Endothelial cell of umbilical vein (primary cell): ENCODE measurements around the gene PRKAG2. TPM values are rescaled to one million over a fixed set of nuclear protein-coding genes. Genes with fewer than 3 reads are reported as not detected.

Experiments used
- BruUV-seq: library from RNA; stranded (reverse); fragments of 400-500 nt; replicated peaks from 2 replicates; lab custom pipeline; 2021; lab: Mats Ljungman, UMichigan
- CTCF ChIA-PET: fragments of 300-600, 350-600 bp; sonication (Branson Sonifier 250); formaldehyde crosslinking; loops from one replicate; lab custom pipeline; 2021; ENCODE audit warnings: antibody characterized with exemption, inconsistent platforms; lab: Charles Lee
- POLR2A ChIA-PET: fragments of 300-600, 350-600 bp; sonication (Branson Sonifier 250); formaldehyde crosslinking; loops from one replicate; lab custom pipeline; 2021; ENCODE audit warnings: antibody characterized with exemption, inconsistent platforms; lab: Charles Lee
- DNase-seq: peaks from one replicate; pipeline ENCODE4 v3.0.0-alpha.2; 2011; ENCODE audit warnings: low read depth, low spot score
- FAIRE-seq: peaks from 2 replicates; lab custom pipeline; 2011; peaks lifted over from hg19 to GRCh38; lab: Jason Lieb, UNC
- H2AFZ ChIP-seq: 2 replicates; pipeline ENCODE4 v1.6.0; 2012; ENCODE audit warnings: low read depth, low read length, control low read depth, inconsistent platforms
- H3K27ac ChIP-seq: 2 replicates; pipeline ENCODE4 v1.5.1; 2011; ENCODE audit warnings: low read depth, mild to moderate bottlenecking, control low read depth, low read length, moderate library complexity; ENCODE audit not compliant: insufficient read depth
- H3K27me3 ChIP-seq, 2 experiments: 2 replicates each; pipeline versions ENCODE4 v1.6.0 to v1.6.1; 2011; ENCODE audit warnings: low read length in 2 of 2, mixed read lengths in 1 of 2; ENCODE audit not compliant: control insufficient read depth in 2 of 2, insufficient read depth in 2 of 2
- H3K36me3 ChIP-seq, 2 experiments: 2 replicates in 1 of 2; 3 replicates in 1 of 2; pipeline ENCODE4 v1.5.1; 2011; ENCODE audit warnings: low read length in 2 of 2, mild to moderate bottlenecking in 1 of 2, moderate library complexity in 1 of 2; ENCODE audit not compliant: control insufficient read depth in 2 of 2, insufficient read depth in 2 of 2; ENCODE audit errors: extremely low read depth in 1 of 2
- H3K4me1 ChIP-seq: 3 replicates; pipeline ENCODE4 v1.5.1; 2011; ENCODE audit warnings: mild to moderate bottlenecking, low read length; ENCODE audit not compliant: control insufficient read depth, insufficient read depth; ENCODE audit errors: extremely low read depth
- H3K4me2 ChIP-seq: 2 replicates; pipeline ENCODE4 v1.6.1; 2011; ENCODE audit warnings: low read length, control low read depth, mixed read lengths; ENCODE audit not compliant: insufficient read depth
- H3K4me3 ChIP-seq, 3 experiments: fragments of 200-600 bp in 1 of 3; sonication (generic), shearing (Covaris generic) in 1 of 3; replicated peaks in 1 of 3; 2 replicates each; pipeline ENCODE4 v1.5.1; 2011 to 2016; ENCODE audit warnings: control low read depth in 3 of 3, low read length in 3 of 3, mild to moderate bottlenecking in 2 of 3, inconsistent platforms in 1 of 3, low read depth in 1 of 3, moderate library complexity in 1 of 3; ENCODE audit not compliant: insufficient read depth in 1 of 3
- H3K79me2 ChIP-seq: 2 replicates; pipeline ENCODE4 v1.6.0; 2012; ENCODE audit warnings: low read length, inconsistent platforms; ENCODE audit not compliant: control insufficient read depth, insufficient read depth
- H3K9ac ChIP-seq: replicated peaks from 2 replicates; pipeline ENCODE3; 2011; ENCODE audit warnings: low read length, control low read depth; ENCODE audit not compliant: insufficient read depth; ENCODE audit errors: extremely low read depth
- H3K9me1 ChIP-seq: replicated peaks from 3 replicates; pipeline ENCODE4 v1.6.0; 2011; ENCODE audit warnings: mild to moderate bottlenecking, low read length; ENCODE audit not compliant: control insufficient read depth, insufficient read depth; ENCODE audit errors: extremely low read depth
- H3K9me3 ChIP-seq: replicated peaks from 2 replicates; pipeline ENCODE4 v1.5.1; 2012; ENCODE audit warnings: low read length, inconsistent platforms; ENCODE audit not compliant: control insufficient read depth, insufficient read depth
- H4K20me1 ChIP-seq: replicated peaks from 2 replicates; pipeline ENCODE3; 2011; ENCODE audit warnings: mild to moderate bottlenecking, low read length; ENCODE audit not compliant: control insufficient read depth, insufficient read depth; ENCODE audit errors: extremely low read depth
- EZH2 ChIP-seq: IDR thresholded peaks from 2 replicates; pipeline ENCODE4 v1.6.1; 2012; ENCODE audit warnings: borderline replicate concordance, low read depth, mild to moderate bottlenecking, moderate library complexity, low read length, inconsistent platforms; ENCODE audit not compliant: severe bottlenecking
- FOS ChIP-seq: IDR thresholded peaks from 2 replicates; pipeline ENCODE4 v1.6.1; 2011; ENCODE audit warnings: mild to moderate bottlenecking, low read length, moderate library complexity, borderline replicate concordance; ENCODE audit not compliant: insufficient read depth
- GATA2 ChIP-seq: IDR thresholded peaks from 2 replicates; pipeline ENCODE4 v1.7.0; 2011; ENCODE audit warnings: low read depth, mild to moderate bottlenecking, moderate library complexity, mixed read lengths, low read length; ENCODE audit not compliant: insufficient read length, insufficient read depth
- JUN ChIP-seq: IDR thresholded peaks from 2 replicates; pipeline ENCODE4 v1.6.1; 2011; ENCODE audit warnings: borderline replicate concordance, low read depth; ENCODE audit not compliant: insufficient read length, insufficient read depth
- MYC ChIP-seq: IDR thresholded peaks from one replicate; pipeline ENCODE4 v1.6.1; 2011; ENCODE audit warnings: mild to moderate bottlenecking, low read depth, low read length
- POLR2A ChIP-seq: IDR thresholded peaks from 2 replicates; pipeline ENCODE4 v1.6.1; 2012; ENCODE audit warnings: low read depth, mild to moderate bottlenecking, control low read depth, low read length
- POLR2AphosphoS5 ChIP-seq: IDR thresholded peaks from 2 replicates; pipeline ENCODE4 v1.6.1; 2012; ENCODE audit warnings: low read depth, mild to moderate bottlenecking, control low read depth, low read length, moderate library complexity; ENCODE audit not compliant: insufficient read depth
- dilution Hi-C: fragments of 300-500 bp; cut with MboI; formaldehyde crosslinking; loops from one replicate; pipeline ENCODE4 v1.15.0; 2019; ENCODE audit warnings: low sequenced_read_pairs; ENCODE audit not compliant: extremely low pct_ligation_motif_present
- intact Hi-C: fragments of 100-400 bp; cut with micrococcal nuclease; formaldehyde crosslinking; loops from one replicate; pipeline ENCODE4 v1.10.0; 2022
- polyA plus RNA-seq, 4 experiments: library from polyadenylated mRNA; depleted of rRNA in 3 of 4; stranded (reverse) in 3 of 4; unstranded in 1 of 4; fragments of >200 nt; gene quantifications; 2 replicates each; pipeline versions ENCODE4 v1.2.1 to v1.2.3, GENCODE V29; 2011 to 2012; ENCODE audit warnings: missing spikeins in 1 of 4
- total RNA-seq: library from RNA; stranded (reverse); gene quantifications from 2 replicates; pipeline ENCODE4 v1.2.3, GENCODE V29; 2021
- TF ChIP-seq, protein P1 (sequence below), 2 donors: IDR thresholded peaks; 1 replicate in 1 of 2; 2 replicates in 1 of 2; pipeline ENCODE4 v1.5.1; 2011; ENCODE audit warnings: low read length in 2 of 2, mild to moderate bottlenecking in 2 of 2, moderate library complexity in 2 of 2, control low read depth in 1 of 2, inconsistent platforms in 1 of 2, low read depth in 1 of 2; ENCODE audit not compliant: insufficient read depth in 1 of 2; ENCODE audit errors: extremely low read depth in 1 of 2
- TF ChIP-seq, protein P2 (sequence below): IDR thresholded peaks from 2 replicates; pipeline ENCODE4 v1.6.1; 2011; ENCODE audit not compliant: insufficient read depth, insufficient read length

PRKAG2 gene
- total and polyA plus RNA-seq, 2 donors (not counting 3 experiments of a cell fraction or from before 2014, with no cell fraction given) = 19.3 to 51.5 TPM

DNA sequence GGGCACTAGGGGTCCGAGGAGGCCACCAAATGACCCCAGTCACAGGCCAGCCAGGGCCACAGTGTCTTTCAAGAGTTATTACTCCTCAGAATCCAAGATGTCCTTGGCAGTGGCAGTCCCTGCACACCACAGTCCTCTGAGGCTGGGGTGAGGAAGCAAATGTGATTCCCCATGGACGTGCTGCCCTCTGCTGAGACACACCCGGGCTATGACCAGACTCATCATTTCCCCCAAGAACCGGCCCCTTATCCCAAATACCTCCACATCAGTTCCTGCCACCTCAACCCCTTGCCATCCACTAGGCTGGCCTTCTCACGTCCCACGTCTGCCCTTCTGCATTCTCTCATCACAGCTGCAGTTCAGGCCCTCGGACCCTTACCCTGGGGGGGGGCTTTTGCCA is 5.0 kb downstream of the PRKAG2 start:
- Histone ChIP-seq H3K36me3 (no peaks in the 10 kb centered on the region), H3K4me1 (peaks cover 6% of the 10 kb centered on the region), H3K9me3 (no peaks in the 10 kb centered on the region), H3K27me3 (peaks cover 4 to 9% of the 10 kb centered on the region in 2 experiments), H4K20me1 (no peaks in the 10 kb centered on the region), H2AFZ (no peak overlapping the region), H3K4me2 (no peak overlapping the region), H3K27ac (no peak overlapping the region), H3K9me1 (no peaks in the 10 kb centered on the region), H3K79me2 (no peaks in the 10 kb centered on the region), H3K4me3 (no peak overlapping the region), H3K9ac (no peak overlapping the region)
- DNase-seq (no peak), FAIRE-seq (no peak)
- BruUV-seq = no TSS peak
- TF ChIP-seq GATA2 (no peak), POLR2AphosphoS5 (no peak), MYC (no peak)
- intact Hi-C loops = no loop called here
- dilution Hi-C loops = no loop called here
- ChIA-PET CTCF (no interaction called here), POLR2A (no interaction called here)

DNA sequence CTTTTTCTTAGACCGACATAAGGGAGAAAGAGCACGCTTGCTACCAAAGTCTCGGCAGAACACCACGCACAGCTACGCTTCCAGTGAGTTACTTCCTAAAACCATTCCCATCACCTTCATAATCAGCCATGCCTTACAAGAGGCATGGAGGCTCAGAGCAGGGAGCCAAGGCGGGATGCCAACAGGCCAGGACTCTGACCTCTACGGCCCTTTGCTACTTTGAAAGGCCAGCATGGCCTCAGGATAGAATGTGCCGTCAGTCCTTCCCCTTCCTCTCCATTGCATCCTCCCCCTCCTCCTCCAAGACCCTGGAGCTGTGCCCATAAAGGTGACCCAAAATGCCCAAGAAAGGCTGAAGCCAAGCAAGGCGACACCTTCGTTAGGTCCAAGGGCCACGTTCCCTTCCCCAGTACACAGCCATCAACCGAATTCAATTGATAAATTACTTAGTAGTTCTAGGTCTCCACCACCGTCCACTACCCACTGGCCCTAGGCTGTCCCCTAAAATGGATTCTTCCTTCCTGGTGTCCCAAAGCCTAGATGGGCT is 5.7 kb downstream of the PRKAG2 start:
- Histone ChIP-seq H3K9me1 (no peaks in the 10 kb centered on the region), H3K79me2 (no peaks in the 10 kb centered on the region), H3K4me3 (no peak overlapping the region), H3K9me3 (no peaks in the 10 kb centered on the region), H4K20me1 (no peaks in the 10 kb centered on the region), H3K27me3 (peaks cover 1 to 5% of the 10 kb centered on the region in 2 experiments), H3K4me1 (peaks cover 2% of the 10 kb centered on the region), H3K9ac (no peak overlapping the region), H3K27ac (no peak overlapping the region), H3K36me3 (no peaks in the 10 kb centered on the region), H3K4me2 (no peak overlapping the region), H2AFZ (no peak overlapping the region)
- TF ChIP-seq MYC = no peak
- TF ChIP-seq, protein P1, sequence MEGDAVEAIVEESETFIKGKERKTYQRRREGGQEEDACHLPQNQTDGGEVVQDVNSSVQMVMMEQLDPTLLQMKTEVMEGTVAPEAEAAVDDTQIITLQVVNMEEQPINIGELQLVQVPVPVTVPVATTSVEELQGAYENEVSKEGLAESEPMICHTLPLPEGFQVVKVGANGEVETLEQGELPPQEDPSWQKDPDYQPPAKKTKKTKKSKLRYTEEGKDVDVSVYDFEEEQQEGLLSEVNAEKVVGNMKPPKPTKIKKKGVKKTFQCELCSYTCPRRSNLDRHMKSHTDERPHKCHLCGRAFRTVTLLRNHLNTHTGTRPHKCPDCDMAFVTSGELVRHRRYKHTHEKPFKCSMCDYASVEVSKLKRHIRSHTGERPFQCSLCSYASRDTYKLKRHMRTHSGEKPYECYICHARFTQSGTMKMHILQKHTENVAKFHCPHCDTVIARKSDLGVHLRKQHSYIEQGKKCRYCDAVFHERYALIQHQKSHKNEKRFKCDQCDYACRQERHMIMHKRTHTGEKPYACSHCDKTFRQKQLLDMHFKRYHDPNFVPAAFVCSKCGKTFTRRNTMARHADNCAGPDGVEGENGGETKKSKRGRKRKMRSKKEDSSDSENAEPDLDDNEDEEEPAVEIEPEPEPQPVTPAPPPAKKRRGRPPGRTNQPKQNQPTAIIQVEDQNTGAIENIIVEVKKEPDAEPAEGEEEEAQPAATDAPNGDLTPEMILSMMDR (IDR thresholded peaks at IDR 0.05; ENCODE audit: extremely low read depth in 1 of 2, insufficient read depth in 1 of 2, low read depth in 1 of 2, low read length in 2 of 2) = no peak
- no peak for TF ChIP-seq JUN
- no peak for TF ChIP-seq EZH2
- TF ChIP-seq, protein P2, sequence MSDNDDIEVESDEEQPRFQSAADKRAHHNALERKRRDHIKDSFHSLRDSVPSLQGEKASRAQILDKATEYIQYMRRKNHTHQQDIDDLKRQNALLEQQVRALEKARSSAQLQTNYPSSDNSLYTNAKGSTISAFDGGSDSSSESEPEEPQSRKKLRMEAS = no peak
- TF ChIP-seq POLR2A = no peak
- no peak for TF ChIP-seq POLR2AphosphoS5
- no peak for TF ChIP-seq FOS
- no peak for TF ChIP-seq GATA2
- BruUV-seq = no TSS peak
- intact Hi-C loops (no loop called here), dilution Hi-C loops (no loop called here)
- ChIA-PET CTCF (no interaction called here), POLR2A (no interaction called here)
- DNase-seq = no peak
- FAIRE-seq = no peak
